GM12878 (cell line): Measurements from ENCODE around the gene MYMX. TPM values are rescaled to one million over a fixed set of nuclear protein-coding genes. Genes with fewer than 3 reads are reported as not detected.

Experiments
- CHD1 ChIP-seq: IDR thresholded peaks from 2 replicates; pipeline ENCODE4 v1.6.1; 2012; ENCODE audit warnings: low read depth, low read length, improper control_type of control experiment
- FOXM1 ChIP-seq: IDR thresholded peaks from 2 replicates; pipeline ENCODE4 v1.6.1; 2012; ENCODE audit warnings: low read depth, mild to moderate bottlenecking, inconsistent platforms, low read length, moderate library complexity
- IKZF2 ChIP-seq, 2 experiments: fragments of 450-650 bp; IDR thresholded peaks; 2 replicates each; pipeline ENCODE4 v1.6.1; 2017; ENCODE audit warnings: mild to moderate bottlenecking in 2 of 2, moderate library complexity in 2 of 2
- POLR2AphosphoS5 ChIP-seq: IDR thresholded peaks from 2 replicates; pipeline ENCODE4 v1.6.1; 2011; ENCODE audit warnings: mild to moderate bottlenecking, low read length, inconsistent platforms
- RB1 ChIP-seq: fragments of 450-650 bp; formaldehyde crosslinking; IDR thresholded peaks from 2 replicates; pipeline ENCODE4 v1.6.1; 2017; ENCODE audit warnings: mild to moderate bottlenecking, borderline replicate concordance
- SMAD1 ChIP-seq: fragments of 450-650 bp; IDR thresholded peaks from 2 replicates; pipeline ENCODE4 v1.6.1; 2018; ENCODE audit warnings: mild to moderate bottlenecking, low read depth; ENCODE audit not compliant: partially characterized antibody
- WRNIP1 ChIP-seq: IDR thresholded peaks from 2 replicates; pipeline ENCODE4 v1.6.1; 2011; ENCODE audit warnings: low read depth, low read length, improper control_type of control experiment, borderline replicate concordance
- polyA plus RNA-seq, 11 experiments: library from polyadenylated mRNA; depleted of rRNA in 4 of 11; unstranded in 6 of 11; stranded (reverse) in 5 of 11; fragments of >200 nt; fragmentation: Nextera tagmentation in 4 of 11; fragmentation: Illumina TruSeq in 1 of 11; extraction: Ambion mirVana in 4 of 11; extraction: Trizol in 1 of 11; gene quantifications; 1 replicate in 1 of 11; 2 replicates in 10 of 11; pipeline versions ENCODE4 v1.2.1 to v1.2.3, GENCODE V29; 2011 to 2016; ENCODE audit warnings: inconsistent platforms in 2 of 11, missing spikeins in 2 of 11, low read depth in 1 of 11
- total RNA-seq, 4 experiments: library from RNA; depleted of rRNA in 3 of 4; stranded (reverse); fragments of >200 nt in 3 of 4; fragmentation: Illumina TruSeq in 1 of 4; extraction: Trizol in 1 of 4; gene quantifications; 2 replicates each; pipeline versions ENCODE4 v1.2.1 to v1.2.3, GENCODE V29; 2013 to 2021
- TF ChIP-seq, protein P1 (sequence below), 3 experiments: IDR thresholded peaks in 2 of 3; conservative IDR thresholded peaks in 1 of 3; 2 replicates each; pipeline ENCODE4 v1.5.1; 2011; ENCODE audit warnings: low read depth in 3 of 3, low read length in 3 of 3, mild to moderate bottlenecking in 3 of 3, control low read depth in 2 of 3, moderate library complexity in 2 of 3, inconsistent platforms in 1 of 3, mixed read lengths in 1 of 3; ENCODE audit not compliant: control insufficient read depth in 2 of 3, insufficient read depth in 1 of 3; ENCODE audit errors: extremely low read depth in 1 of 3
- TF ChIP-seq, protein P2 (sequence below): fragments of 450-650 bp; IDR thresholded peaks from 2 replicates; pipeline ENCODE4 v1.6.1; 2016; ENCODE audit warnings: mild to moderate bottlenecking
- TF ChIP-seq, protein P3 (sequence below): IDR thresholded peaks from 2 replicates; pipeline ENCODE4 v1.6.1; 2012; ENCODE audit warnings: mild to moderate bottlenecking, low read depth, low read length

MYMX gene
- total and polyA plus RNA-seq, 10 of the 15 experiments (the other 5 are each of a cell fraction or from before 2014, with no cell fraction given), result not detected

DNA sequence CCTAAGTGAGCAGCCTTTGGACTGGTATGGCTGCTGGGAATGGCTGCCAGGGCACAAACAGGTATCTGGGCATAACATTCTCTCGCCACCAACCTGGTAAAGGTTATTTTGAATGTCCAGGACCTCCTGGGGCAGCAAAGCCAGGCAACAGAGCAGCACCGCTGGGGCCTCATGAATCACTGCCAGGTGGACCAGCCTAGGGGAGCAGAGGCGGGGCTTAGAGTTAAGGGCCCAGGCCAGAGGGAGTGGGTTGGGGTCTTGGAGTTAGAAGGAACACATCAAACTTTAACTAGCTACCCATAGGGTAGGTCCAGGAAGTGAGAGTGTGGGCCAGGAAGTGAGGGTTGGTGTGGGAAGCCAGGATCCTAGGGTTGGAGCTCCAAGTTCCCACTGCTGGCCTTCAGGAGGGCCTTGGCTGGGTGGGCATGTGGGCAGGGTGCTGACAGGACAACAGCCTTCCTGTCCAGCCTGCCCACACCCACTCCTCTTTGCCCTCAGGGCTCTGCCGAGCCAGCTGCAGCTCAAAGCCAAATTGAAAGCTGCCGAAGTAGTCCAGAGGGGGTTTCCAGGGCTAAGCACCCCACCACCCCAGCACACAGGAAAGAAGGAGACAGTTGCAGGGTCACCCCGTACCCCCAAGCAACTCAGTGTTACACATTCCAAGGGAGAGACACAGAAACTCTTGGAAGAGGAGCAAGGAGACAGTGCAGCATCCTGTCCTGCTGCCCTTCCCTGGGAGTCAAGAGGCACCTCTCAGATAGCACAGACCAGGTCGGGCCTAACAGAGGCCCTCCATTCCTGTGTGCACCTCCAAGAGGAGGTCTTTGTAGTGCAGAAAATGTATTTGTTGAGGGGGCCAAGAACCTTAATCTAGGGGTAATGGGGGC lies 46.0 kb downstream of the MYMX start (continued):
- TF ChIP-seq WRNIP1 (no peak), CHD1 (no peak), POLR2AphosphoS5 (peak; percentile 82), IKZF2 (IDR thresholded peaks at IDR 0.05) (0 out of 4 replicates have a peak, but pooled peaks of 1 of the 2 experiments have one; percentile 8), RB1 (no peak), SMAD1 (peak; percentile 57), FOXM1 (no peak)
- TF ChIP-seq, protein P1, sequence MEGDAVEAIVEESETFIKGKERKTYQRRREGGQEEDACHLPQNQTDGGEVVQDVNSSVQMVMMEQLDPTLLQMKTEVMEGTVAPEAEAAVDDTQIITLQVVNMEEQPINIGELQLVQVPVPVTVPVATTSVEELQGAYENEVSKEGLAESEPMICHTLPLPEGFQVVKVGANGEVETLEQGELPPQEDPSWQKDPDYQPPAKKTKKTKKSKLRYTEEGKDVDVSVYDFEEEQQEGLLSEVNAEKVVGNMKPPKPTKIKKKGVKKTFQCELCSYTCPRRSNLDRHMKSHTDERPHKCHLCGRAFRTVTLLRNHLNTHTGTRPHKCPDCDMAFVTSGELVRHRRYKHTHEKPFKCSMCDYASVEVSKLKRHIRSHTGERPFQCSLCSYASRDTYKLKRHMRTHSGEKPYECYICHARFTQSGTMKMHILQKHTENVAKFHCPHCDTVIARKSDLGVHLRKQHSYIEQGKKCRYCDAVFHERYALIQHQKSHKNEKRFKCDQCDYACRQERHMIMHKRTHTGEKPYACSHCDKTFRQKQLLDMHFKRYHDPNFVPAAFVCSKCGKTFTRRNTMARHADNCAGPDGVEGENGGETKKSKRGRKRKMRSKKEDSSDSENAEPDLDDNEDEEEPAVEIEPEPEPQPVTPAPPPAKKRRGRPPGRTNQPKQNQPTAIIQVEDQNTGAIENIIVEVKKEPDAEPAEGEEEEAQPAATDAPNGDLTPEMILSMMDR (IDR thresholded peaks at IDR 0.05 in 2 of 3, conservative IDR thresholded peaks at IDR 0.05 in 1 of 3; ENCODE audit: control insufficient read depth in 2 of 3, extremely low read depth in 1 of 3, insufficient read depth in 1 of 3, low read depth in 3 of 3, low read length in 3 of 3), result no peak
- TF ChIP-seq, protein P2, sequence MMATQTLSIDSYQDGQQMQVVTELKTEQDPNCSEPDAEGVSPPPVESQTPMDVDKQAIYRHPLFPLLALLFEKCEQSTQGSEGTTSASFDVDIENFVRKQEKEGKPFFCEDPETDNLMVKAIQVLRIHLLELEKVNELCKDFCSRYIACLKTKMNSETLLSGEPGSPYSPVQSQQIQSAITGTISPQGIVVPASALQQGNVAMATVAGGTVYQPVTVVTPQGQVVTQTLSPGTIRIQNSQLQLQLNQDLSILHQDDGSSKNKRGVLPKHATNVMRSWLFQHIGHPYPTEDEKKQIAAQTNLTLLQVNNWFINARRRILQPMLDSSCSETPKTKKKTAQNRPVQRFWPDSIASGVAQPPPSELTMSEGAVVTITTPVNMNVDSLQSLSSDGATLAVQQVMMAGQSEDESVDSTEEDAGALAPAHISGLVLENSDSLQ, result peak; percentile 77
- TF ChIP-seq, protein P3, sequence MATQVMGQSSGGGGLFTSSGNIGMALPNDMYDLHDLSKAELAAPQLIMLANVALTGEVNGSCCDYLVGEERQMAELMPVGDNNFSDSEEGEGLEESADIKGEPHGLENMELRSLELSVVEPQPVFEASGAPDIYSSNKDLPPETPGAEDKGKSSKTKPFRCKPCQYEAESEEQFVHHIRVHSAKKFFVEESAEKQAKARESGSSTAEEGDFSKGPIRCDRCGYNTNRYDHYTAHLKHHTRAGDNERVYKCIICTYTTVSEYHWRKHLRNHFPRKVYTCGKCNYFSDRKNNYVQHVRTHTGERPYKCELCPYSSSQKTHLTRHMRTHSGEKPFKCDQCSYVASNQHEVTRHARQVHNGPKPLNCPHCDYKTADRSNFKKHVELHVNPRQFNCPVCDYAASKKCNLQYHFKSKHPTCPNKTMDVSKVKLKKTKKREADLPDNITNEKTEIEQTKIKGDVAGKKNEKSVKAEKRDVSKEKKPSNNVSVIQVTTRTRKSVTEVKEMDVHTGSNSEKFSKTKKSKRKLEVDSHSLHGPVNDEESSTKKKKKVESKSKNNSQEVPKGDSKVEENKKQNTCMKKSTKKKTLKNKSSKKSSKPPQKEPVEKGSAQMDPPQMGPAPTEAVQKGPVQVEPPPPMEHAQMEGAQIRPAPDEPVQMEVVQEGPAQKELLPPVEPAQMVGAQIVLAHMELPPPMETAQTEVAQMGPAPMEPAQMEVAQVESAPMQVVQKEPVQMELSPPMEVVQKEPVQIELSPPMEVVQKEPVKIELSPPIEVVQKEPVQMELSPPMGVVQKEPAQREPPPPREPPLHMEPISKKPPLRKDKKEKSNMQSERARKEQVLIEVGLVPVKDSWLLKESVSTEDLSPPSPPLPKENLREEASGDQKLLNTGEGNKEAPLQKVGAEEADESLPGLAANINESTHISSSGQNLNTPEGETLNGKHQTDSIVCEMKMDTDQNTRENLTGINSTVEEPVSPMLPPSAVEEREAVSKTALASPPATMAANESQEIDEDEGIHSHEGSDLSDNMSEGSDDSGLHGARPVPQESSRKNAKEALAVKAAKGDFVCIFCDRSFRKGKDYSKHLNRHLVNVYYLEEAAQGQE, result peak; percentile 2; the same call in 1 of the 2 replicates
